GM18520 (cell line): ENCODE data around the gene RNF187.

ENCODE experiments used
- ATAC-seq: cut with Tn5 transposase; IDR thresholded peaks from one replicate; pipeline ENCODE4 v1.9.1; 2021; ENCODE audit not compliant: unreplicated experiment

The RNF187 gene

DNA sequence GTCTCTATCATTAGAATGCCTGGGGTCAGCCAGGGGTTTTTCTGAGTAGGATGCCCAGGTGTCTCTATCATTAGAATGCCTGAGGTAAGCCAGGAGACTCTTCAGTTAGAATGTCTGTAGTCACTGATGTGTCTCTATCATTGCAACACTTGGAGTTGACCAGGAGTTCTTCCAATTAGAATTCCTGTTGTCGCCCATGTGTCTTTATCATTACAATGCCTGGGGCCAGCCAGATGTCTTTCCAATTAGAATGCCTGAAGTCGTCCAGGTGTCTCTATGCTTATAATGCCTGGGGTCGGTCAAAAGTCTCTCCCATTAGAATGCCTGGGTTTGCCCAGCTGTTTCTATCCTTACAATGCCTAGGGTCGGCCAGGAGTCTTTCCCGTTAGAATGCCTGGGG lies 55.8 kb downstream of the RNF187 start:
- ATAC-seq = no peak

DNA sequence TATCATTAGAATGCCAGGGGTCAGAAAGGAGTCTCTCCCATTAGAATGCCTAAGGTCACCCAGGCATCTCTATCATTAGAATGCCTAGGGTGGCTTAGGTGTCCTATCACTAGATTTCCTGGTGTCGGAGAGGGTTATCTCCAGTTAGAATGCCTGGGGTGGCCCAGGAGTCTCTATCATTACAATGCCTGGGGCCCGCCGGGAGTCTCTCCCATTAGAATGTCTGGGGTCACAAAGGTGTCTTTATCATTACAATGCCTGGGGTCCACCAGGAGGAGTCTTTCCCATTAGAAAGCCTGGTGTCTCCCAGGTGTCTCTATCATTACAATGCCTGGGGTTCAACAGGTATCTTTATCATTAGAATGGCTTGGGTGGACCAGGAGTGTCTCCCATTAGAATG lies 56.2 kb downstream of the RNF187 start:
- ATAC-seq = no peak

DNA sequence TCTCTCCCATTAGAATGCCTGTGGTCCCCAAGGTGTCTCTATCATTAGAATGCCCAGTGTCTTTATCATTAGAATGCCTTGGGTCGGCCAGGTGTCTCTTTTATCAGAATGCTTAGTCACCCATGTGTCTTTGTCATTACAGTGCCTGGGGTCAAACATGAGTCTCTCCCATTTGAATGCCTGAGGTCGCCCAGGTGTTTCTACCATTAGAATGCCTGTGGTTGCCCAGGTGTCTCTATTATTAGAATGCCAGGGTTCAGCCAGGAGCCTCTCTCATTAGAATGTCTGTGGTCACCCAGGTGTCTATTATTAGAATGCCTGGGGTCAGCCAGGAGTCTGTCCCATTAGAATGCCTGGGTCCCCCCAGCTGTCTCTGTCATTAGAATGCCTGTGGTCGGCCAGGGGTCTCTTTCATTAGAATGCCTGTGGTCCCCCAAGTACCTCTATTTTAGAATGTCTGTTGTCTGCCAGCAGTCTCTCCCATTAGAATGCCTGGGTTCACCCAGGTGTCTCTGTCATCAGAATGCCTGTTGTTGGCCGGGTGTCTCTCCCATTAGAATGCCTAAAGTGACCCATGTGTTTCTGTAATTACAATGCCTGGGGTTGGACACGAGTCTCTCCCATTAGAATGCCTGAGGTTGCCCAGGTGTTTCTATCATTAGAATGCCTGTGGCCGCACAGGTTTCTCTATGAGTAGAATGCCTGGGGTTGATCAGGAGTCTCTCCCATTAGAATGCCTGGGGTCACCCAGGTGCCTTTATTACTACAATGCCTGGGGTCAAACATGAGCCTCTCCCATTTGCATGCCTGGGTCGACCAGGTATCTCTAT lies 57.1 kb downstream of the RNF187 start:
- no peak for ATAC-seq

DNA sequence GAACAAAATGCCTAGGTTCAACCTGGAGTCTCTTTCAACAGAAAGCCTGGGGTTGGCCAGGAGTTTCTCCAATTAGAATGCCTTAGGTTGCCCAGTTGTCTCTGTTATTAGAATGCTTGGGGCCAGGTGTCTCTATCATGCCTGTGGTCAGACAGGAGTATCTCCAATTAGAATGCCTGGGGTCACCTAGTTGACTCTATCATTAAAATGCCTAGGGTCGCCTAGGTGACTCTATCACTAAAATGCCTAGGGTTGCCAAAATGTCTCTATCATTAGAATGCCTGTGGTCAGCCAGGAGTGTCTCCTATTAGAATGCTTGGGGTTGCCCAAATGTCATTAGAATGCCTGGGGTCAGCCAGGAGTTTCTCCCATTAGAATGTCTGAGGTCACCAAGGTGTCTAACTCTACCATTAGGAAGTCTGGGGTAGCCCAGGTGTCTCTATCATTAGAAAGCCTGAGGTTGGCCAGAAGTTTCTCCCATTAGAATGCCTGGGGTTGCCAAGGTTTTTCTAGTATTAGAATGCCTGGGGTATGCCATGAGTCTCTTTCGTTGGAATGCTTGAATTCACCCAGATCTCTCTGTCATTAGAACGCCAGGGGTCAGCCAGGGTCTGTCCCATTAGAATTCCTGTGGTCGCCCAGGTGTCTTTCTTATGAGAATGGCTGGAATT lies 57.9 kb downstream of the RNF187 start:
- ATAC-seq = no peak
